ENCODE results near the gene HIRA.

GRCh38 chr22:19360862-19361261 is 70.7 kb downstream of the HIRA start:
- TF ChIP-seq CTCF (IDR thresholded peaks at IDR 0.05) (no peak), POLR2A (IDR thresholded peaks at IDR 0.05) (no peak)

Data from thyroid gland (tissue), 4 donors.